Right atrium auricular region (tissue), 2 donors: ENCODE measurements around the gene CSNK1A1. TPM values are rescaled to one million over a fixed set of nuclear protein-coding genes. Genes with fewer than 3 reads are reported as not detected.

Experiments used
- DNase-seq: peaks from one replicate; pipeline ENCODE4 v3.0.0-alpha.2; 2019; ENCODE audit warnings: low spot score
- H3K27ac ChIP-seq, 2 donors: fragments of 200-600 bp; sonication (generic); 1 replicate in 1 of 2; 2 replicates in 1 of 2; pipeline ENCODE4 v1.5.1; 2016 to 2019
- H3K27me3 ChIP-seq, 2 donors: fragments of 200-600 bp; sonication (generic); one replicate each; pipeline versions ENCODE4 v1.5.1 to v1.6.0; 2017 to 2019
- H3K36me3 ChIP-seq: fragments of 200-600 bp; sonication (generic); one replicate; pipeline ENCODE4 v1.5.1; 2016
- H3K4me1 ChIP-seq, 2 donors: fragments of 200-600 bp; sonication (generic); one replicate each; pipeline versions ENCODE4 v1.5.1 to v1.6.0; 2017 to 2019
- H3K4me3 ChIP-seq, 2 donors: fragments of 200-600 bp; sonication (generic); 1 replicate in 1 of 2; 2 replicates in 1 of 2; pipeline ENCODE4 v1.5.1; 2017 to 2019; ENCODE audit warnings: mild to moderate bottlenecking in 1 of 2, moderate library complexity in 1 of 2
- H3K9me3 ChIP-seq, 2 donors: fragments of 200-600 bp; sonication (generic); one replicate each; pipeline ENCODE4 v1.5.1; 2019
- total RNA-seq, 2 donors: library from RNA; depleted of rRNA; stranded (reverse); fragments of >200 nt; gene quantifications; one replicate each; pipeline ENCODE4 v1.1.0, GENCODE V29; 2016
- TF ChIP-seq, protein P1 (sequence below), 2 donors: fragments of 200-600 bp; sonication (generic); IDR thresholded peaks; one replicate each; pipeline ENCODE4 v1.5.1; 2019; ENCODE audit warnings: antibody characterized with exemption in 2 of 2

Gene CSNK1A1
- total RNA-seq, 2 donors from 2014 or later, result 171 to 192 TPM

- H3K36me3 ChIP-seq, result no peaks in the 10 kb centered on the region
- H3K9me3 ChIP-seq, result no peaks in the 10 kb centered on the region
- H3K4me3 ChIP-seq, result peak overlapping the region; percentile 51 to 63
- peak overlapping the region; percentile 89 to 93 for H3K27ac ChIP-seq
- DNase-seq, result no peak
- H3K27me3 ChIP-seq, result no peaks in the 10 kb centered on the region
- TF ChIP-seq, protein P1, sequence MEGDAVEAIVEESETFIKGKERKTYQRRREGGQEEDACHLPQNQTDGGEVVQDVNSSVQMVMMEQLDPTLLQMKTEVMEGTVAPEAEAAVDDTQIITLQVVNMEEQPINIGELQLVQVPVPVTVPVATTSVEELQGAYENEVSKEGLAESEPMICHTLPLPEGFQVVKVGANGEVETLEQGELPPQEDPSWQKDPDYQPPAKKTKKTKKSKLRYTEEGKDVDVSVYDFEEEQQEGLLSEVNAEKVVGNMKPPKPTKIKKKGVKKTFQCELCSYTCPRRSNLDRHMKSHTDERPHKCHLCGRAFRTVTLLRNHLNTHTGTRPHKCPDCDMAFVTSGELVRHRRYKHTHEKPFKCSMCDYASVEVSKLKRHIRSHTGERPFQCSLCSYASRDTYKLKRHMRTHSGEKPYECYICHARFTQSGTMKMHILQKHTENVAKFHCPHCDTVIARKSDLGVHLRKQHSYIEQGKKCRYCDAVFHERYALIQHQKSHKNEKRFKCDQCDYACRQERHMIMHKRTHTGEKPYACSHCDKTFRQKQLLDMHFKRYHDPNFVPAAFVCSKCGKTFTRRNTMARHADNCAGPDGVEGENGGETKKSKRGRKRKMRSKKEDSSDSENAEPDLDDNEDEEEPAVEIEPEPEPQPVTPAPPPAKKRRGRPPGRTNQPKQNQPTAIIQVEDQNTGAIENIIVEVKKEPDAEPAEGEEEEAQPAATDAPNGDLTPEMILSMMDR (IDR thresholded peaks at IDR 0.05), result no peak
- peaks cover 0 to 38% of the 10 kb centered on the region in 2 donors for H3K4me1 ChIP-seq
These were observed 29.6 kb upstream of the CSNK1A1 start for GRCh38 chr5:149580808-149581191.

DNA sequence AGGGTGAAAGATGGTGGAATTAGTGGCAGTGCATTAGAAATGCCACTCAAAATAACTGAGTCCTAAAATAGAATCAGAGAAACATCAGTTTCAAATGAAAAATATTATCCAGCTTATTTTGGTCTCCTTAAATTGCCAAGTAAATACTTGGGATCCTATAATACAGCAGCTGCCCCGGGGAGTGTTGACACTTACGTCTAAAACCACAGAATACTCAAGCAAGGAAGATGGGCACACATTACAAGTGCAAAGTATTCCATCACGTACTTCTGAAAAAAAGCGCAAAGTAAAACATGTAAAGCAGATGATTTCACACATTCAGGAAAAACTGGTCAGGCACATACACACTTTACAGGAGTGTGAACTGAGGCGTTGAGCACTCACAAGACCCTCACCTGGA is 27.7 kb upstream of the CSNK1A1 start:
- H3K27ac ChIP-seq, result no peak overlapping the region

DNA sequence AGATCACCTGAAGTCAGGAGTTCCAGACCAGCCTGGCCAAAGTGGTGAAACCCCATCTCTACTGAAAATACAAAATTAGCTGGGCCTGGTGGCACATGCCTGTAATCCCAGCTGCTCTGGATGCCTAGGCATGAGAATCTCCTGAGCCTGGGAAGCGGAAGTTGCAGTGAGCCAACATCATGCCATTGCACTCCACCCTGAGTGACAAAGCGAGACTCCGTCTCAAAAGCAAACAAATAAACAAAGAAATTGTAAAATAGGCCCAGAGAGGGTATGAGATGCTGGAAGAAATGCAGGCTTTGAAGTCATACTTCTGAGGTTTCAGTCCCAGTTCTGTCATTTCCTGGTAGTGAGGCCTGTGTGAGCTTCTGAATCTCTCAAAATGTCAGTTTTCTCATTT is 24.8 kb upstream of the CSNK1A1 start:
- H3K27ac ChIP-seq, result no peak overlapping the region
- no peak overlapping the region for H3K4me3 ChIP-seq
- TF ChIP-seq, protein P1 (IDR thresholded peaks at IDR 0.05), result no peak
- no peak for DNase-seq
- H3K9me3 ChIP-seq, result no peaks in the 10 kb centered on the region
- peaks cover 0 to 10% of the 10 kb centered on the region in 2 donors for H3K4me1 ChIP-seq
- no peaks in the 10 kb centered on the region for H3K36me3 ChIP-seq
- no peaks in the 10 kb centered on the region for H3K27me3 ChIP-seq

More for the DNA sequence above, 27.7 kb upstream of the CSNK1A1 start:
- Histone ChIP-seq H3K27me3 (no peaks in the 10 kb centered on the region), H3K36me3 (no peaks in the 10 kb centered on the region), H3K9me3 (no peaks in the 10 kb centered on the region), H3K4me3 (no peak overlapping the region), H3K4me1 (peaks cover 0 to 29% of the 10 kb centered on the region in 2 donors)
- no peak for DNase-seq
- TF ChIP-seq, protein P1 (IDR thresholded peaks at IDR 0.05), result no peak

GRCh38 chr5:149575131-149575530 is 23.9 kb upstream of the CSNK1A1 start:
- H3K4me1 ChIP-seq, result peaks cover 0 to 4% of the 10 kb centered on the region in 2 donors
- H3K27ac ChIP-seq, result no peak overlapping the region
- DNase-seq, result no peak
- no peaks in the 10 kb centered on the region for H3K36me3 ChIP-seq
- H3K27me3 ChIP-seq, result no peaks in the 10 kb centered on the region
- H3K4me3 ChIP-seq, result no peak overlapping the region
- TF ChIP-seq, protein P1 (IDR thresholded peaks at IDR 0.05), result no peak
- no peaks in the 10 kb centered on the region for H3K9me3 ChIP-seq

GRCh38 chr5:149572576-149573231 is 21.5 kb upstream of the CSNK1A1 start:
- no peak for DNase-seq
- H3K27me3 ChIP-seq, result no peaks in the 10 kb centered on the region
- no peaks in the 10 kb centered on the region for H3K9me3 ChIP-seq
- H3K4me3 ChIP-seq, result no peak overlapping the region
- no peaks in the 10 kb centered on the region for H3K36me3 ChIP-seq
- H3K4me1 ChIP-seq, result peaks cover 0 to 4% of the 10 kb centered on the region in 2 donors
- TF ChIP-seq, protein P1 (IDR thresholded peaks at IDR 0.05), result no peak
- no peak overlapping the region for H3K27ac ChIP-seq

DNA sequence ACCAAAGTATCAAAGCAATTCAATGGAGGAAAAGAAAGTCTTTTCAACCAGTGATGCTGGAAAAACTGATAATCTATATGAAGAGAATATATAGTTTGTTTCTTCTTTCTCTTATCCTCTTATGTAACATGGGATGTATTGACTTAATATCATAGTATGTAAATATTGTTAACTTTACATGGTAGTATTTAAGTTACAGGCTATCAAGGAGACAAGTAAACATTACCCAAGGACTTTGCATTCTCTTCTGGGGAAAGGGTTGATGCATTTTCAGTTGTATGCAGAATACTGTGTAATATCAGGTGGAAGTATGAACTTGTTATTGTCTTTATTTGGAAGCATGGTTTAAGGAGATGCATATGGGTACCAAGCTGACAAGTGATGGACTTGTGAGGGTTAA is 20.9 kb upstream of the CSNK1A1 start:
- Histone ChIP-seq H3K36me3 (no peaks in the 10 kb centered on the region), H3K27me3 (no peaks in the 10 kb centered on the region), H3K4me1 (peaks cover 0 to 4% of the 10 kb centered on the region in 2 donors), H3K4me3 (no peak overlapping the region), H3K27ac (no peak overlapping the region), H3K9me3 (no peaks in the 10 kb centered on the region)
- no peak for DNase-seq
- TF ChIP-seq, protein P1 (IDR thresholded peaks at IDR 0.05), result no peak
